GM12878 (cell line): ENCODE measurements around the gene CRX. TPM values are rescaled to one million over a fixed set of nuclear protein-coding genes. Genes with fewer than 3 reads are reported as not detected.

Experiments
- ATAC-seq: fragments of 200-7000 bp; cut with Tn5 transposase; 3 replicates; pipeline ENCODE4 v1.9.1; 2020; ENCODE audit warnings: mild to moderate bottlenecking, moderate library complexity
- BruUV-seq: library from RNA; stranded (reverse); fragments of 400-500 nt; replicated peaks from 2 replicates; lab custom pipeline; 2021; lab: Mats Ljungman, UMichigan
- CTCF ChIA-PET: fragments of 300-600 bp; sonication (Branson Sonifier 250); formaldehyde crosslinking; extraction: SDS; loops from one replicate; lab custom pipeline; 2021; ENCODE audit warnings: inconsistent platforms; lab: Yijun Ruan, JAX
- POLR2A ChIA-PET: fragments of 350-600 bp; formaldehyde crosslinking; extraction: SDS; loops from one replicate; lab custom pipeline; 2021; ENCODE audit warnings: inconsistent platforms; lab: Charles Lee
- RAD21 ChIA-PET: fragments of 300-600 bp; sonication (Branson Sonifier 250); formaldehyde crosslinking; loops from one replicate; lab custom pipeline; 2023; ENCODE audit warnings: antibody characterized with exemption; ENCODE audit not compliant: unreplicated experiment; lab: Charles Lee
- SMC1A ChIA-PET: fragments of 300-600 bp; sonication (Branson Sonifier 250); formaldehyde crosslinking; loops from one replicate; lab custom pipeline; 2023; ENCODE audit not compliant: unreplicated experiment, uncharacterized antibody; lab: Charles Lee
- DNase-seq: peaks from one replicate; pipeline ENCODE4 v3.0.0-alpha.2; 2011; ENCODE audit warnings: low read depth, low spot score
- FAIRE-seq: peaks from 3 replicates; lab custom pipeline; 2011; peaks lifted over from hg19 to GRCh38; lab: Jason Lieb, UNC
- H2AFZ ChIP-seq: 2 replicates; pipeline ENCODE4 v1.6.0; 2011; ENCODE audit warnings: low read depth, low read length, control low read depth; ENCODE audit not compliant: control insufficient read depth
- H3K27ac ChIP-seq: 2 replicates; pipeline ENCODE4 v1.5.1; 2011; ENCODE audit warnings: control low read depth; ENCODE audit not compliant: control insufficient read depth, insufficient read depth
- H3K27me3 ChIP-seq, 2 experiments: replicated peaks in 1 of 2; 2 replicates each; pipeline versions ENCODE4 v1.6.0 to v1.6.1; 2011; ENCODE audit warnings: low read length in 1 of 2; ENCODE audit not compliant: control insufficient read depth in 2 of 2, insufficient read depth in 2 of 2
- H3K36me3 ChIP-seq, 2 experiments: 2 replicates each; pipeline ENCODE4 v1.5.1; 2011; ENCODE audit warnings: low read length in 1 of 2; ENCODE audit not compliant: control insufficient read depth in 2 of 2, insufficient read depth in 2 of 2
- H3K4me1 ChIP-seq: 2 replicates; pipeline ENCODE4 v1.6.1; 2011; ENCODE audit warnings: mild to moderate bottlenecking, low read length, moderate library complexity, mixed read lengths; ENCODE audit not compliant: control insufficient read depth, insufficient read depth
- H3K4me2 ChIP-seq: 2 replicates; pipeline ENCODE4 v1.6.0; 2011; ENCODE audit warnings: control low read depth; ENCODE audit not compliant: control insufficient read depth, insufficient read depth
- H3K4me3 ChIP-seq: fragments of 200-600 bp; sonication (generic); 2 replicates; pipeline ENCODE4 v1.5.1; 2016
- H3K79me2 ChIP-seq: 2 replicates; pipeline ENCODE4 v1.6.0; 2011; ENCODE audit warnings: low read length; ENCODE audit not compliant: control insufficient read depth, insufficient read depth
- H3K9ac ChIP-seq: 2 replicates; pipeline ENCODE4 v1.8.0; 2011; ENCODE audit warnings: low read length, control low read depth, mixed read lengths; ENCODE audit not compliant: control insufficient read depth, insufficient read depth
- H3K9me3 ChIP-seq: replicated peaks from 3 replicates; pipeline ENCODE4 v1.5.1; 2011; ENCODE audit warnings: mild to moderate bottlenecking, low read length; ENCODE audit not compliant: control insufficient read depth, insufficient read depth
- H4K20me1 ChIP-seq: 2 replicates; pipeline ENCODE4 v1.6.0; 2011; ENCODE audit not compliant: control insufficient read depth, insufficient read depth
- CUX1 ChIP-seq: IDR thresholded peaks from 2 replicates; pipeline ENCODE4 v1.6.1; 2012; ENCODE audit warnings: improper control_type of control experiment, low read depth, low read length; ENCODE audit not compliant: insufficient replicate concordance
- KLF5 ChIP-seq: fragments of 450-650 bp; IDR thresholded peaks from 2 replicates; pipeline ENCODE4 v1.6.1; 2014; ENCODE audit warnings: mild to moderate bottlenecking; ENCODE audit not compliant: partially characterized antibody
- NFIC ChIP-seq: IDR thresholded peaks from 2 replicates; pipeline ENCODE4 v1.6.1; 2012; ENCODE audit warnings: low read depth, mild to moderate bottlenecking, inconsistent platforms, low read length, moderate library complexity
- POLR2AphosphoS5 ChIP-seq: IDR thresholded peaks from 2 replicates; pipeline ENCODE4 v1.6.1; 2011; ENCODE audit warnings: mild to moderate bottlenecking, low read length, inconsistent platforms
- PRDM15 ChIP-seq: fragments of 450-650 bp; formaldehyde crosslinking; IDR thresholded peaks from 2 replicates; pipeline ENCODE4 v1.4.0; 2020; ENCODE audit warnings: mild to moderate bottlenecking, moderate library complexity
- REST ChIP-seq: IDR thresholded peaks from 2 replicates; pipeline ENCODE4 v1.6.1; 2012; ENCODE audit warnings: mild to moderate bottlenecking, low read depth, low read length
- YY1 ChIP-seq: IDR thresholded peaks from 2 replicates; pipeline ENCODE4 v1.6.1; 2011; ENCODE audit warnings: low read depth, mild to moderate bottlenecking, low read length
- ZNF207 ChIP-seq: fragments of 450-650 bp; IDR thresholded peaks from 2 replicates; pipeline ENCODE4 v1.6.1; 2014; ENCODE audit warnings: antibody characterized with exemption, mild to moderate bottlenecking, borderline replicate concordance
- ZNF24 ChIP-seq: fragments of 450-650 bp; IDR thresholded peaks from 2 replicates; pipeline ENCODE4 v1.6.1; 2017; ENCODE audit warnings: antibody characterized with exemption, mild to moderate bottlenecking
- WGBS: methylation state at CpG from one replicate; pipeline ENCODE4 v1.1.6; 2016; ENCODE audit warnings: low lambda C conversion rate; ENCODE audit not compliant: insufficient replicate concordance, insufficient coverage; ENCODE audit errors: missing lambda C conversion rate; 5-methylcytosine and 5-hydroxymethylcytosine counted together
- in situ Hi-C: fragments of 300-500 bp; cut with MboI; formaldehyde crosslinking; loops from 9 replicates; pipeline ENCODE4 v1.14.3; 2018; ENCODE audit warnings: mixed read lengths
- intact Hi-C: fragments of 100-400 bp; cut with micrococcal nuclease; formaldehyde crosslinking; loops from one replicate; pipeline ENCODE4 v1.14.2; 2022; ENCODE audit not compliant: unreplicated experiment
- polyA plus RNA-seq, 11 experiments: library from polyadenylated mRNA; depleted of rRNA in 4 of 11; unstranded in 6 of 11; stranded (reverse) in 5 of 11; fragments of >200 nt; fragmentation: Nextera tagmentation in 4 of 11; fragmentation: Illumina TruSeq in 1 of 11; extraction: Ambion mirVana in 4 of 11; extraction: Trizol in 1 of 11; gene quantifications; 1 replicate in 1 of 11; 2 replicates in 10 of 11; pipeline versions ENCODE4 v1.2.1 to v1.2.3, GENCODE V29; 2011 to 2016; ENCODE audit warnings: inconsistent platforms in 2 of 11, missing spikeins in 2 of 11, low read depth in 1 of 11
- total RNA-seq, 4 experiments: library from RNA; depleted of rRNA in 3 of 4; stranded (reverse); fragments of >200 nt in 3 of 4; fragmentation: Illumina TruSeq in 1 of 4; extraction: Trizol in 1 of 4; gene quantifications; 2 replicates each; pipeline versions ENCODE4 v1.2.1 to v1.2.3, GENCODE V29; 2013 to 2021

Gene CRX
- total and polyA plus RNA-seq, 10 of the 15 experiments (the other 5 are each of a cell fraction or from before 2014, with no cell fraction given) = not detected

GRCh38 chr19:47865166-47865565 is 43.4 kb downstream of the CRX start (continued):
- no peak for TF ChIP-seq PRDM15

- no peak overlapping the region for H3K4me2 ChIP-seq
- ChIA-PET RAD21 (no interaction called here), POLR2A (no interaction called here), CTCF (no interaction called here), SMC1A (no interaction called here)
- in situ Hi-C loops (no loop called here), intact Hi-C loops (no loop called here)
- FAIRE-seq (no peak), DNase-seq (no peak), ATAC-seq (no peak)
- no peaks in the 10 kb centered on the region for H3K27me3 ChIP-seq
- BruUV-seq = no TSS peak
- no peaks in the 10 kb centered on the region for H3K79me2 ChIP-seq
- H2AFZ ChIP-seq = no peak overlapping the region
- H3K9ac ChIP-seq = no peak overlapping the region
- WGBS = 45% methylated on average over 4 of the region's 4 CpGs
- H3K36me3 ChIP-seq = no peaks in the 10 kb centered on the region
- no peaks in the 10 kb centered on the region for H4K20me1 ChIP-seq
- H3K9me3 ChIP-seq = no peaks in the 10 kb centered on the region
- H3K4me1 ChIP-seq = no peaks in the 10 kb centered on the region
- no peak overlapping the region for H3K27ac ChIP-seq
- no peak overlapping the region for H3K4me3 ChIP-seq
- TF ChIP-seq YY1 = no peak
- no peak for TF ChIP-seq CUX1
- TF ChIP-seq POLR2AphosphoS5 = no peak
- no peak for TF ChIP-seq NFIC
- TF ChIP-seq KLF5 = no peak
- TF ChIP-seq ZNF24 = no peak
- TF ChIP-seq REST = no peak
- no peak for TF ChIP-seq ZNF207
Observed at GRCh38 chr19:47878906-47879305, 57.2 kb downstream of the CRX start.
